GM21529 (cell line): Measurements from ENCODE around the gene TMEM106B.

Experiments
- ATAC-seq: cut with Tn5 transposase; IDR thresholded peaks from one replicate; pipeline ENCODE4 v1.9.1; 2021; ENCODE audit not compliant: unreplicated experiment

The TMEM106B gene

DNA sequence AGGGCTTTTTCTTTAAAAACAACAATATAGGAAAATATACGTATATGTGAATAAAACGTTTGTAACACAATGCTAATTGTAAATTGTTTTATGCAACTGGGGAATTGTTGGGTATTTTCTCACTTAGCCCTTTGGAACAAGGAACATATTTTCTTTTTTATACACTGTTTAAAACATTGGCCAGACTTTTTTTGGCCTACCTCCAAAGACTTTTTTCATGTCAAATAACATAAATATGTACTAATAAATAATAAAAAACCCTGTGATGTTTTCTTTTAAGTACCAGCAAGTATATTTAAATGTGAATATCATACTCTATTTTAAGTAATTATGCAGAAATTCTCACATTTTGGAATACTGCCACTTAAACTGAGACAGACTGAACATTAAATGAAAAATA, 15.7 kb downstream of the TMEM106B start:
- no peak for ATAC-seq

GRCh38 chr7:12228024-12228423, 16.9 kb downstream of the TMEM106B start:
- no peak for ATAC-seq

- no peak for ATAC-seq
These were observed 18.0 kb downstream of the TMEM106B start for GRCh38 chr7:12229046-12229445.

DNA sequence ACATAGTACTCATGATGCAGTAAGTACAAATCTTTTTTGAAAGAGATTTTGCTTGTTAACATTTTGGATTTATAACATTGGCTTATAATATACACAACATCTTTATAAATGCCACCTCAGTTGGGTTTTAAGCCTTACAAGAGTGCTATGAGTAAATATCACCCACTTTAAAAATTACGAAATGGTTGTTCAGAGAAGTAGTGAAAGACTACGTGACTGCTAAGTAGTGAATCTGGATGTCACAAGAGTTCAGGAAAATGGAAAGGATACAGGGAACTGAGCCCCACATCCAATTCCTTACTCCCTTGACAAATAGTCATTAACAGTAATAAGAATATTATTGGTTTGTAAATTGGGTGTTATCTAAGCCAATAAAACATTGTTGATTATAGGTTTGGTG, 20.0 kb downstream of the TMEM106B start:
- ATAC-seq: no peak

GRCh38 chr7:12233175-12233574, 22.1 kb downstream of the TMEM106B start:
- peak; percentile 70 for ATAC-seq

DNA sequence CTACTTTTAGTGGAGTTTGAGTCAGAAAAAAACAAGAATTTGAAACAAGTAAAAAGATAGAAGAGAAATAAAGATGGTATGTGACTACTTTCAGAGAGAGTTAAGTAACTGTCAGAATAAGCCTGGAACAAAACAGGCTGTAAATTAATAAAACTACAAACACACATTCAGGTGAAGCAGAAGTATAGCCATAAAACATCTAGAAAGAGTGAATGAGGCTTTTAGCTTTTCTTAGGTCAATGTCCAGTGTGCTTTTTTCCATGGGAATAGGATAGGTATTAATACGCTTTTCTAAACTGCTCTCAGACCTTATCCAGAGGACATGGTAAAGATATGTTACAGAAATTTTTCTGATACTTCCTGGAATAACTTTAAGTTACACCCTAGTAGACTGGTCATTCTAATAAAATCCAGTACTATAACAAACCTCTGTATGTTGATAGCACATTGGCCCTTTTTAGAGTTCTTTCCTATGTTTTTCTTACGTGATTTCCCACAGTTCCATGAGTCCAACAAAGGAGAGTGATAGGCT, 23.3 kb downstream of the TMEM106B start:
- no peak for ATAC-seq

GRCh38 chr7:12235970-12236369, 24.9 kb downstream of the TMEM106B start:
- ATAC-seq: no peak

DNA sequence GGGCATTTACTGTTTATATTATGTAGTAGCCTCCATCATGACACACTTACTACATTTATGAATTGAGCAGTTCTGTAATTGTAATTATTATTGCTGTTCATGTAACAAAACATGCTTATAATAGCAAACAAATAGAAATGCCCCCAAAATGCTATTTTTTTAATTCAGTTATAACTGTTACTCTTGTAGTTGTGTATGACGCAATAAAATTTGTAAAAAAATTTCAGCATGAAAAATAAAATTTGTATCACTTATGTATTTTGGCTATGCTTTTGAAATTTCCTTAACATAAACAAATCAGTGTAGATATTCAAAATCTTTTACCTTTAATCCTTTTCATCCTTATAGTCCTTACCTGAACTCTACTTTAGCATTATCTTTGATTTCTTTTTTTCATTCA, 25.9 kb downstream of the TMEM106B start:
- ATAC-seq: no peak

GRCh38 chr7:12239806-12240205, 28.7 kb downstream of the TMEM106B start:
- ATAC-seq: no peak

- ATAC-seq: no peak
These were observed 33.0 kb downstream of the TMEM106B start for GRCh38 chr7:12244129-12244528.

GRCh38 chr7:12244694-12245093, 33.6 kb downstream of the TMEM106B start:
- no peak for ATAC-seq

DNA sequence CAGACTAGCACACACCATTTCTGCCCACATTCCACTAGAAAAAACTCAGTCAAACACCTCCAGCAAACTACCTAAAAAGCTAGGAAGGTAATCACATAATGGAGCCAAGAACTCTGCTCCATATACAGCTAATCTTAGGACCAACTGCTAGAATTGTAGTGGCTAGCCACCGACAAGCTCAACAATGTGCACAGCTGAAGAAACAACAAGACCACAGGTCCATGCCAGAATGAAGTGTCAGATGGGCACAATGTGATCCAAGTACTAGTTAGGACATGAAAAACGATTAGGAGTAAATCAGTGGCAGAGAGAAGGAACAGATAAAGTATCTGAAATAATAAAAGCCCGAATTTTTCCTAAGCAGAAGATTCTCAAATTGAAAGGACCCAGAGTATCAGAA, 38.6 kb downstream of the TMEM106B start:
- ATAC-seq: no peak

- ATAC-seq: no peak
These were observed 39.1 kb downstream of the TMEM106B start for GRCh38 chr7:12250232-12250631.

DNA sequence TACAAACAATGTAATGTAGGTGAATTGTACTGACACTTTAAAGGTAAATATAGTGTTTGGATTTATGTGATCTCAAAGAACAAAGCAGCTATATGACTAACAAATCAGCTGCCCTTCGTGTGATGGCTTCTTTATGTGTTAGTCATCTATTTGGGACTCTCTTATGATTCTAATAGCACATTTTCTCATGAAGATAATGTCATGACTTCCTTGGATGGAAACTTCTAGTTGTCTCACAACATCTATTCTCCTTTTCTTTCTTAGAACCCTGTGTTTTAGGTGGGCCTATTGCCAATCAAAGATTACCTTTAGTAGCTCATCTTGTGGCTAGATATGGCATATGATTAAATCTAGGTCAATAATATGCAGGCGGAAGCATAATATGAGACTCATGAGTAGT, 45.0 kb downstream of the TMEM106B start:
- no peak for ATAC-seq

DNA sequence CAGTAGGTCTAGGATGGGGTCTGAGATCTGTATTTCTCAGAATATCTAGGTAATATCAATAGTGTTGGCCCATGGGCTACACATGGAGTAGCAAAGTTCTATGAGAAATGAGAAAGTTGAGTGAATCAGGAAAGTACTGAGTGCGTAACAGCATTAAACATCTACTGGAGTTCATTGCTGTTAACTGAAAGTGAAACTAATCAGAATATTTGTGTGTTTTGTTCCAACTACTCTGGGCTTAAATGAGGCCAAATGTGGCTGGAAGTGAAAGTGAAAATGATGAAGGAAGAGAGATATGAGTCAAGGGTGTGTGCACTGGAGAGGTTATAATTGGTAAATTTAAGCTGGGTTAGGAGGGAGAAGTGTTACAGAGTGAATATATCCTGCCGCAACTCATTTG, 46.5 kb downstream of the TMEM106B start:
- ATAC-seq: peak; percentile 100

DNA sequence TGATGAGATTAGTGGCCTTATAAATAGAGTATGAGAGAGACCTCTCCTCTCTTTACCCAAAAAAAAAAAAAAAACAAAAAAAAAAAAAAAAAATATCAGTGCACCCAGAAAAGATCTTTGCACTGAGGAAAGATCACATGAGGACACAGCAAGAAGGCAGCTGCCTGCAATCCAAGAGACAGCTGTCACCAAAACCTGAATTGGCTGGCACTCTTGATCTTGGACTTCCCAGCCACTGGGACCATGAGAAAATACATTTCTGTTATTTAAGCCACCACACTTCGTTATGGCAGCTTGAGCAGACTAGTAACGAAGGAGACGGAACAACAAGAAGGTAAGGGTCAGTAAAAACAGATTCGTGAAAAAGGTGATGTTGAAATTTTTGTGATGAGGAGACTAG, 47.0 kb downstream of the TMEM106B start:
- no peak for ATAC-seq

- ATAC-seq: no peak
These were observed 56.4 kb downstream of the TMEM106B start for GRCh38 chr7:12267542-12267941.

DNA sequence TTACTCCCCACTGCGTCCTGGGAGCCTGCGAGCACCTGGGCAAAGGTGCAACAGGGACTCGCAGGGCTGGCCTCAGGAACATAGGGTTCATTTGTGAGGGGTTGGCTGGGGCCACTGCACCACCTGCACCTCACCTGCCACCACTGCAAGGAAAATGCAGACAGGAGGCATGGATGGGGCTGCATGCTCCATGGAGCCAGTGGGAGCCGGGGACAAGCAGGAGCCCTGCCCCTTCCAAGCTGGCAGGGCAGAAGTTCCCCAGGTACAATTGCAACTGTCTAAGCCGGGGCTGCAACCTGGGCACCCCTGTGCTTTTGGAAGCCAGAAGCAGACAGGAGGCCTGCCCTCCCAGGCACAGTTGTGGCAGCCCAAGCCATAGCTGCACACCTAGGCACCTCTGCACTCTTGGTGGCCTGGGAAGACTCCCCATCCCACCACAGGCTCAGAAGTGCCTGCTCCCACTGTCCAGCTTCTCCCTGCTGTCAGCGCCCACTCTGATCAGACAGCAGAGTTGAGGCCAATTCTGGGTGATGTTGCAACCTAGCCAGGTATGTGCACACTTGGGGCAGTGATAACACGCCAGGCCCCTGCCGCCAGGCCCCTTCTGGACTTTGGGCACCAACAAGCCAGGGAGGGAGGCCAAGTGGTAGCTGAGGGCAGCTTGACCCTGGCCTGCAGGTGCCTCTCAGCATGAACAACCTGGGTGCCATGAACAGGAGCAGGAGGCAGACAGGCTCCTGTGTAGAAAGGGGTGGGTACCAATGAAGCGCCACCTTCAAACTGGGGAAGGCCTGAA, 58.2 kb downstream of the TMEM106B start:
- ATAC-seq: no peak

DNA sequence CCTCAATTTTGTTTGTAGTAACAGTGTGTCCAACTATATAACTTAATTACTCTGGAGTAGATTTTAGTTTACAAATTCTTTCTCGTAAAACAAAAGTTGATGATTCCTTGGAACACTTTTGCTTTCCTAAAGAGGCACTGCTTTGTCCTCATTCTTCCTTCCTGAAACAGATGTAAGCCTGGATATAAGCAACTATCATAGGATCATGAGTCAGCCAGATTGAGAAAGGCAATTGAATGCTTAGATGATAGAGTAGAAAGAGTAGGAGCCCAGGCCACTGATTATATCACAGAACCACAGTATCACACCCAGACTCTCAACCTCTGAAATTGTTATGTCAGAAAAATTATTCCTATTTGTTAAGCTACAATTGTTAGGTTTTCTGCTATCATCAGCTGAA, 69.9 kb downstream of the TMEM106B start:
- ATAC-seq: no peak

- ATAC-seq: no peak
These were observed 76.8 kb downstream of the TMEM106B start for GRCh38 chr7:12287901-12288300.

GRCh38 chr7:12289996-12290395, 78.9 kb downstream of the TMEM106B start:
- no peak for ATAC-seq

DNA sequence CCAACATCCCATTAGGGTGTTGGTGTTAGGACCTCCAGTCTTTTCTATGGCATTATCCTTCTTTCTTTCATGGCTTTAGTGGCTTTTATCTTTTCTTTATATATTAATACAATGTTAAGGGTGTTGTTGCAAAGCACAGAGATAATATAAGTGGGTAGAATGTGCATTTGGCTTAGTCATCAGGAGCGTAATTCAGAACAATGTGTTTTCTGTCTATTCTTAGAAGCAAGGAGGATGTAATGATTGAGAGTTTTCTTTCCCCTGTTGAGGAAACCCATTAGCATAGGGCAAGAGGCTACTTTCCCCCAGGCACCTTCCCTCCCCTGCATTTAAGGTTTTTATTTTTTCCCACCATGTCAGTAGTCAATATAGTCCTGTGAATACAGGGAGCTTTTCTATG, 79.7 kb downstream of the TMEM106B start:
- no peak for ATAC-seq

DNA sequence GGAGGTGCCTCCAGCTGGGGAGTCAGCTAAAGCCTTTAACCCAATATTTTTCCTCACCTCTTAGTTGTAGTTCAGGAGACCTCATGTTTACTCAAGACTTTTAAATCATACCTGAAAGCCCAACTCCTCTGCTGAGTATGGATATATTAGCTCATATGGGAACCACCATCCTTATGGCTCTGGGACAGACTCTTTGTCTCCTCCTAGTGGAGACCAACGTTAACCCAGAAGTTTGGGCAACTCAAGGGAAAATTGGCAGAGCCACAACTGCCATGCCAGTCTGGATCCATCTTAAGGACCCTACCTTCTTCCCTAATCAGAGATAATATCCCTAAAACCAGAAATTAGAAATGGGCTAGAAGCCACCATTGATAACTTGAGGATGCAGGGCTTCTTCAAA, 80.8 kb downstream of the TMEM106B start:
- peak; percentile 60 for ATAC-seq
